GM21447 (cell line): ENCODE data around the gene CD2AP.
A peak's percentile ranks its signal among the peaks of the same experiment; 100 is the strongest.
"Not testable (repeated sequence)": the region's sequence is repeated elsewhere in the genome, so short reads cannot be mapped to it uniquely, and the experiment has no call there.

Experiments used
- ATAC-seq: cut with Tn5 transposase; IDR thresholded peaks from one replicate; pipeline ENCODE4 v1.9.1; 2021; ENCODE audit not compliant: unreplicated experiment

Gene CD2AP

GRCh38 chr6:47477497-47478232 is at the start of gene CD2AP:
Gene CD2AP, plus strand, starts transcription at chr6:47477789. Its CDS starts 456 bp downstream, at chr6:47478245.
- ATAC-seq: peak; percentile 76

- no peak for ATAC-seq
Observed at GRCh38 chr6:47428288-47428687, 49.3 kb upstream of the CD2AP start.

GRCh38 chr6:47428746-47429664 is 48.6 kb upstream of the CD2AP start:
- ATAC-seq: no peak

- ATAC-seq: no peak
Observed at GRCh38 chr6:47434372-47435253, 43.0 kb upstream of the CD2AP start.

- ATAC-seq: no peak
Observed at GRCh38 chr6:47435254-47435612, 42.4 kb upstream of the CD2AP start.

- ATAC-seq: peak; percentile 69
Observed at GRCh38 chr6:47437592-47437991, 40.0 kb upstream of the CD2AP start.

GRCh38 chr6:47438481-47439347 is 38.9 kb upstream of the CD2AP start:
- ATAC-seq: peak; percentile 75

- peak; percentile 21 for ATAC-seq
Observed at GRCh38 chr6:47439348-47439668, 38.3 kb upstream of the CD2AP start.

GRCh38 chr6:47440719-47441118 is 36.9 kb upstream of the CD2AP start:
- ATAC-seq: peak; percentile 56

- ATAC-seq: not testable (repeated sequence)
Observed at GRCh38 chr6:47444964-47445363, 32.6 kb upstream of the CD2AP start.

GRCh38 chr6:47446669-47447330 is 30.8 kb upstream of the CD2AP start:
- no peak for ATAC-seq

GRCh38 chr6:47447722-47448121 is 29.9 kb upstream of the CD2AP start:
- no peak for ATAC-seq

GRCh38 chr6:47451162-47451561 is 26.4 kb upstream of the CD2AP start:
- no peak for ATAC-seq

GRCh38 chr6:47452899-47453298 is 24.7 kb upstream of the CD2AP start:
- ATAC-seq: no peak

GRCh38 chr6:47453372-47453936 is 24.1 kb upstream of the CD2AP start:
- ATAC-seq: no peak

GRCh38 chr6:47454713-47455396 is 22.7 kb upstream of the CD2AP start:
- ATAC-seq: no peak

- peak; percentile 70 for ATAC-seq
Observed at GRCh38 chr6:47455533-47456209, 21.9 kb upstream of the CD2AP start.

GRCh38 chr6:47456536-47456975 is 21.0 kb upstream of the CD2AP start:
- no peak for ATAC-seq
